SK-N-SH treated with all-trans-retinoic acid at 6 μM for 48 hours (cell line): Measurements from ENCODE around the gene CFAP100.

ENCODE experiments used
- ATAC-seq: fragments of 200-7000 bp; cut with Tn5 transposase; 3 replicates; pipeline ENCODE4 v1.9.1; 2020; ENCODE audit warnings: mild to moderate bottlenecking, moderate library complexity
- ARNTL ChIP-seq: fragments of 450-650 bp; formaldehyde crosslinking; IDR thresholded peaks from 2 replicates; pipeline ENCODE4 v1.5.0; 2020; ENCODE audit warnings: low read depth, mild to moderate bottlenecking, moderate library complexity, borderline replicate concordance
- BACH2 ChIP-seq: fragments of 250-450 bp; sonication (Bioruptor Pico); IDR thresholded peaks from 2 replicates; pipeline ENCODE4 v1.9.0; 2021; ENCODE audit warnings: mild to moderate bottlenecking, borderline replicate concordance
- CSDC2 ChIP-seq: fragments of 250-450 bp; sonication (Bioruptor Pico); IDR thresholded peaks from 2 replicates; pipeline ENCODE4 v1.5.0; 2020; ENCODE audit warnings: mild to moderate bottlenecking, moderate library complexity
- ESRRG ChIP-seq: fragments of 250-450 bp; sonication (Bioruptor Pico); IDR thresholded peaks from 2 replicates; pipeline ENCODE4 v1.6.1; 2021; ENCODE audit warnings: mild to moderate bottlenecking
- GLIS3 ChIP-seq: fragments of 250-450 bp; sonication (Bioruptor Pico); IDR thresholded peaks from 2 replicates; pipeline ENCODE4 v1.5.0; 2020; ENCODE audit warnings: mild to moderate bottlenecking, moderate library complexity
- ISL1 ChIP-seq: fragments of 250-450 bp; sonication (Bioruptor Pico); IDR thresholded peaks from 2 replicates; pipeline ENCODE4 v2.1.2; 2022; ENCODE audit warnings: mild to moderate bottlenecking, moderate library complexity
- OSR1 ChIP-seq: fragments of 250-450 bp; sonication (Bioruptor Pico); IDR thresholded peaks from 2 replicates; pipeline ENCODE4 v1.8.0; 2022; ENCODE audit warnings: moderate library complexity, mild to moderate bottlenecking, inconsistent platforms
- POU6F1 ChIP-seq: fragments of 250-450 bp; sonication (Bioruptor Pico); IDR thresholded peaks from 2 replicates; pipeline ENCODE4 v1.8.0; 2021; ENCODE audit warnings: low read depth, mild to moderate bottlenecking, moderate library complexity, borderline replicate concordance
- RARB ChIP-seq: fragments of 250-450 bp; sonication (Bioruptor Pico); IDR thresholded peaks from 2 replicates; pipeline ENCODE4 v1.8.0; 2021; ENCODE audit warnings: mild to moderate bottlenecking, moderate library complexity
- SNAI2 ChIP-seq: fragments of 250-450 bp; sonication (Bioruptor Pico); IDR thresholded peaks from 2 replicates; pipeline ENCODE4 v1.5.0; 2020; ENCODE audit warnings: mild to moderate bottlenecking, moderate library complexity
- TCF4 ChIP-seq: fragments of 250-450 bp; sonication (Bioruptor Pico); IDR thresholded peaks from 2 replicates; pipeline ENCODE4 v1.8.0; 2021; ENCODE audit warnings: mild to moderate bottlenecking, moderate library complexity, borderline replicate concordance
- TOX ChIP-seq: fragments of 250-450 bp; sonication (Bioruptor Pico); IDR thresholded peaks from 2 replicates; pipeline ENCODE4 v1.8.0; 2021; ENCODE audit warnings: mild to moderate bottlenecking, moderate library complexity, borderline replicate concordance
- ZC3H10 ChIP-seq: fragments of 250-450 bp; sonication (Bioruptor Pico); IDR thresholded peaks from 2 replicates; pipeline ENCODE4 v1.5.1; 2021; ENCODE audit warnings: mild to moderate bottlenecking, moderate library complexity
- ZFP30 ChIP-seq: fragments of 450-650 bp; formaldehyde crosslinking; IDR thresholded peaks from 2 replicates; pipeline ENCODE4 v1.5.0; 2022; ENCODE audit warnings: mild to moderate bottlenecking, moderate library complexity
- ZNF565 ChIP-seq: fragments of 450-650 bp; formaldehyde crosslinking; conservative IDR thresholded peaks from 2 replicates; pipeline ENCODE4 v1.5.0; 2020; ENCODE audit warnings: low read depth, mild to moderate bottlenecking, moderate library complexity
- ZNF8 ChIP-seq: fragments of 450-650 bp; formaldehyde crosslinking; IDR thresholded peaks from 2 replicates; pipeline ENCODE4 v1.5.0; 2020; ENCODE audit warnings: mild to moderate bottlenecking, moderate library complexity
- TF ChIP-seq, protein P1 (sequence below): fragments of 250-450 bp; sonication (Bioruptor Pico); IDR thresholded peaks from 2 replicates; pipeline ENCODE4 v1.5.1; 2020; ENCODE audit warnings: low read depth, mild to moderate bottlenecking, moderate library complexity
- TF ChIP-seq, protein P2 (sequence below): fragments of 250-450 bp; sonication (Bioruptor Pico); IDR thresholded peaks from 2 replicates; pipeline ENCODE4 v1.5.1; 2021; ENCODE audit warnings: mild to moderate bottlenecking, moderate library complexity
- TF ChIP-seq, protein P3 (sequence below): fragments of 250-450 bp; sonication (Bioruptor Pico); IDR thresholded peaks from 2 replicates; pipeline ENCODE4 v1.8.0; 2020; ENCODE audit warnings: mild to moderate bottlenecking, moderate library complexity, borderline replicate concordance

CFAP100 gene

GRCh38 chr3:126392246-126392645 lies 2.5 kb upstream of the CFAP100 start:
- no peak for ATAC-seq
- TF ChIP-seq, protein P1, sequence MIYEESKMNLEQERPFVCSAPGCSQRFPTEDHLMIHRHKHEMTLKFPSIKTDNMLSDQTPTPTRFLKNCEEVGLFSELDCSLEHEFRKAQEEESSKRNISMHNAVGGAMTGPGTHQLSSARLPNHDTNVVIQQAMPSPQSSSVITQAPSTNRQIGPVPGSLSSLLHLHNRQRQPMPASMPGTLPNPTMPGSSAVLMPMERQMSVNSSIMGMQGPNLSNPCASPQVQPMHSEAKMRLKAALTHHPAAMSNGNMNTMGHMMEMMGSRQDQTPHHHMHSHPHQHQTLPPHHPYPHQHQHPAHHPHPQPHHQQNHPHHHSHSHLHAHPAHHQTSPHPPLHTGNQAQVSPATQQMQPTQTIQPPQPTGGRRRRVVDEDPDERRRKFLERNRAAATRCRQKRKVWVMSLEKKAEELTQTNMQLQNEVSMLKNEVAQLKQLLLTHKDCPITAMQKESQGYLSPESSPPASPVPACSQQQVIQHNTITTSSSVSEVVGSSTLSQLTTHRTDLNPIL (CRISPR knock-in tag) = no peak
- TF ChIP-seq BACH2 (CRISPR knock-in tag) (no peak), SNAI2 (CRISPR knock-in tag) (no peak), ZC3H10 (CRISPR knock-in tag) (no peak), ESRRG (no peak), ISL1 (no peak), CSDC2 (CRISPR knock-in tag) (no peak), TCF4 (CRISPR knock-in tag) (no peak), POU6F1 (CRISPR knock-in tag) (no peak), ARNTL (CRISPR knock-in tag) (no peak), RARB (no peak), OSR1 (no peak)
- TF ChIP-seq, protein P2, sequence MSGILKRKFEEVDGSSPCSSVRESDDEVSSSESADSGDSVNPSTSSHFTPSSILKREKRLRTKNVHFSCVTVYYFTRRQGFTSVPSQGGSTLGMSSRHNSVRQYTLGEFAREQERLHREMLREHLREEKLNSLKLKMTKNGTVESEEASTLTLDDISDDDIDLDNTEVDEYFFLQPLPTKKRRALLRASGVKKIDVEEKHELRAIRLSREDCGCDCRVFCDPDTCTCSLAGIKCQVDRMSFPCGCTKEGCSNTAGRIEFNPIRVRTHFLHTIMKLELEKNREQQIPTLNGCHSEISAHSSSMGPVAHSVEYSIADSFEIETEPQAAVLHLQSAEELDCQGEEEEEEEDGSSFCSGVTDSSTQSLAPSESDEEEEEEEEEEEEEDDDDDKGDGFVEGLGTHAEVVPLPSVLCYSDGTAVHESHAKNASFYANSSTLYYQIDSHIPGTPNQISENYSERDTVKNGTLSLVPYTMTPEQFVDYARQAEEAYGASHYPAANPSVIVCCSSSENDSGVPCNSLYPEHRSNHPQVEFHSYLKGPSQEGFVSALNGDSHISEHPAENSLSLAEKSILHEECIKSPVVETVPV (CRISPR knock-in tag) = no peak
- TF ChIP-seq, protein P3, sequence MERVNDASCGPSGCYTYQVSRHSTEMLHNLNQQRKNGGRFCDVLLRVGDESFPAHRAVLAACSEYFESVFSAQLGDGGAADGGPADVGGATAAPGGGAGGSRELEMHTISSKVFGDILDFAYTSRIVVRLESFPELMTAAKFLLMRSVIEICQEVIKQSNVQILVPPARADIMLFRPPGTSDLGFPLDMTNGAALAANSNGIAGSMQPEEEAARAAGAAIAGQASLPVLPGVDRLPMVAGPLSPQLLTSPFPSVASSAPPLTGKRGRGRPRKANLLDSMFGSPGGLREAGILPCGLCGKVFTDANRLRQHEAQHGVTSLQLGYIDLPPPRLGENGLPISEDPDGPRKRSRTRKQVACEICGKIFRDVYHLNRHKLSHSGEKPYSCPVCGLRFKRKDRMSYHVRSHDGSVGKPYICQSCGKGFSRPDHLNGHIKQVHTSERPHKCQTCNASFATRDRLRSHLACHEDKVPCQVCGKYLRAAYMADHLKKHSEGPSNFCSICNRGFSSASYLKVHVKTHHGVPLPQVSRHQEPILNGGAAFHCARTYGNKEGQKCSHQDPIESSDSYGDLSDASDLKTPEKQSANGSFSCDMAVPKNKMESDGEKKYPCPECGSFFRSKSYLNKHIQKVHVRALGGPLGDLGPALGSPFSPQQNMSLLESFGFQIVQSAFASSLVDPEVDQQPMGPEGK = no peak

- TF ChIP-seq ZNF565 (CRISPR knock-in tag) (no peak), TOX (no peak), ZC3H10 (CRISPR knock-in tag) (no peak), GLIS3 (CRISPR knock-in tag) (no peak), ZFP30 (CRISPR knock-in tag) (no peak), CSDC2 (CRISPR knock-in tag) (no peak), BACH2 (CRISPR knock-in tag) (no peak), RARB (no peak), ISL1 (no peak), ZNF8 (CRISPR knock-in tag) (no peak)
- TF ChIP-seq, protein P3 = no peak
- TF ChIP-seq, protein P2 (CRISPR knock-in tag) = no peak
- ATAC-seq = no peak
Observed at GRCh38 chr3:126393563-126393962, 1.1 kb upstream of the CFAP100 start.

GRCh38 chr3:126394977-126395321 lies 240 bp downstream of the CFAP100 start:
- no peak for TF ChIP-seq ZNF8 (CRISPR knock-in tag)
- no peak for TF ChIP-seq ZNF565 (CRISPR knock-in tag)
- TF ChIP-seq, protein P3 = no peak
- no peak for ATAC-seq
